HUES48 (cell line): ENCODE data around the gene NCOA3.

Experiments used
- H3K27ac ChIP-seq: one replicate; pipeline ENCODE4 v1.7.0; 2013; ENCODE audit warnings: low read depth, low read length, inconsistent platforms
- H3K27me3 ChIP-seq: 2 replicates; pipeline ENCODE4 v1.6.1; 2013; ENCODE audit warnings: mild to moderate bottlenecking, low read length; ENCODE audit not compliant: control insufficient read depth, insufficient read depth
- H3K36me3 ChIP-seq: 2 replicates; pipeline ENCODE4 v1.6.1; 2013; ENCODE audit warnings: low read length; ENCODE audit not compliant: control insufficient read depth, insufficient read depth
- H3K4me1 ChIP-seq: 2 replicates; pipeline ENCODE4 v1.6.1; 2013; ENCODE audit warnings: mild to moderate bottlenecking, low read length; ENCODE audit not compliant: control insufficient read depth, insufficient read depth
- H3K4me3 ChIP-seq: 2 replicates; pipeline ENCODE4 v1.5.1; 2013; ENCODE audit warnings: mild to moderate bottlenecking, low read depth, low read length
- H3K9ac ChIP-seq: 2 replicates; pipeline ENCODE4 v1.6.1; 2013; ENCODE audit warnings: mild to moderate bottlenecking, low read depth, low read length, moderate library complexity
- H3K9me3 ChIP-seq: 2 replicates; pipeline ENCODE4 v1.6.1; 2013; ENCODE audit warnings: low read length; ENCODE audit not compliant: control insufficient read depth, insufficient read depth

The NCOA3 gene

DNA sequence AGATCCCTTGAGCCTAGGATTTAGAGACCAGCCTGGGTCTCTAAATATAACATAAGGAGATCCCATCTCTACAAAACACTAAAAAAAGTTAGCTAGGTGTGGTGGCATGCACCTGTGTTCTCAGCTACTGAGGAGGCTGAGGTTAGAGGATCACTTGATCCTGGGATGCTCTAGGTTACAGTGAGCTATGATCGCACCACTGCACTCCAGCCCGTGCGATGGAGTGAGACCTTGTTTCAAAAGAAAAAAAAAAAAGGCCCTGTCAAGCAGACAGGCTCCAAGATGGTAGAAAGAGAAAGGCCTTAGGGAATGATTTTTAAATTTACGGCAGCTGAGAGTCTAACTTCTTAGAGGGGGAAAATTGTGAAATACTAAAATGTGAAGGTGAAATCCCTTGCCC lies 22.6 kb upstream of the NCOA3 start:
- Histone ChIP-seq H3K27me3 (no peaks in the 10 kb centered on the region), H3K27ac (no peak overlapping the region)

DNA sequence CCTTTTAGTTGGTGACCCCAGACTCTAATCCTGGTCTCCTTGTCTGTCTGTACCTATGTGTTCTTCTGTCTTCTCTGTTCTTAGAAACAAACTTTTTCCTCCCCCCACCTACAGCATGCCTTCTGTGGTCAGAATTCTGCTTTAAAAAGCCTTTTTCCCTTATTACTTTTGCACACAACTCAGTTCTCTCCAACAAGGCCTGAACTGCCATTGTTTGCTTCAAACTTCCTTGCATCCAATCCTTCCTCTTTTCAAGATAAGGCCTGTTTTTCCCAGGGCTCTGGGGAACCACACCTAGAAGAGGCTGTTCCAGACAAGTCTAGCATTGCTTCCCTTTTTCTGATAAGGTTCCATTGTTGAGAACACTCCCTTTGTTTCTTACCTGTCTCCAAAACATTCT lies 22.2 kb upstream of the NCOA3 start:
- Histone ChIP-seq H3K4me1 (no peaks in the 10 kb centered on the region), H3K9me3 (no peaks in the 10 kb centered on the region), H3K27me3 (no peaks in the 10 kb centered on the region), H3K4me3 (no peak overlapping the region), H3K27ac (no peak overlapping the region), H3K36me3 (no peaks in the 10 kb centered on the region), H3K9ac (no peak overlapping the region)

More for the DNA sequence above, 22.6 kb upstream of the NCOA3 start:
- no peaks in the 10 kb centered on the region for H3K4me1 ChIP-seq
- H3K4me3 ChIP-seq, result no peak overlapping the region
- no peaks in the 10 kb centered on the region for H3K9me3 ChIP-seq
- no peak overlapping the region for H3K9ac ChIP-seq
- no peaks in the 10 kb centered on the region for H3K36me3 ChIP-seq

DNA sequence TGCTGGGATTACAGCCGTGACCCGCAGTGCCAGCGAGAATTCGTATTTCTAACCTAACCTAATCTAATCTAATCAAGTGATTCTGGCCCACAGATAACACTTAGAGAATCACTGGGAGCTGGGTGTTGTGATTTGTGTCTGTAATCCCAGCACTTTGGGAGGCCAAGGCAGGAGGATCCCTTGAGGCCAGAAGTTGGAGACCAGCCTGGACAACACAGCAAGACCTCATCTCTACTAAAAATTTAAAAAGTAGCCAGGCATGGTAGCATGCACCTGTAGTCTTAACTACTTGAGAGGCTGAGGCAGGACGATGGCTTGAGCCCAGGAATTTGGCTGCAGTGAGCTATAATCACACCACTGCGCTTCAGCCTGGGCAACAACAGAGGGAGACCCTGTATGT lies 21.4 kb upstream of the NCOA3 start:
- no peak overlapping the region for H3K27ac ChIP-seq
- H3K27me3 ChIP-seq, result no peaks in the 10 kb centered on the region
- H3K9me3 ChIP-seq, result no peaks in the 10 kb centered on the region
- no peaks in the 10 kb centered on the region for H3K4me1 ChIP-seq
- no peak overlapping the region for H3K9ac ChIP-seq
- H3K4me3 ChIP-seq, result no peak overlapping the region
- no peaks in the 10 kb centered on the region for H3K36me3 ChIP-seq

DNA sequence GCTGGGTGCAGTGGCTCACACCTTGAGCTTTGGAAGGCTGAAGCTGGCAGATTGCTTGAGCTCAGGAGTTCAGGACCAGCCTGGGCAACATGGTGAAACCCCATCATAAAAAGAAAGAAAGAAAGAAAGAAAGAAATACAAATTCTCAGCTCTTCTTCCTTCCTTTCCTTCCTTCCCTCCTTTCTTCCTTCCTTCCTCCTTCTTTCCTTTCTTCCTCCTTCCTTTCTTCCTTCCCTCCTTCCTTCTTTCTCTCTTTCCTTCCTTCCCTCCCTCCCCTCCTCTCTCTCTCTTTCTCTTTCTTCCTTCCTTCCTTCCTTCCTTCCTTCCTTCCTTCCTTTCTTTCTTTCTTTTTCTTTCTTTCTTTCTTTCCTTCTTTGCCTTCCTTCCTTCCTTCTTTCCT lies 21.0 kb upstream of the NCOA3 start:
- Histone ChIP-seq H3K36me3 (no peaks in the 10 kb centered on the region), H3K4me3 (no peak overlapping the region), H3K27me3 (no peaks in the 10 kb centered on the region), H3K4me1 (no peaks in the 10 kb centered on the region), H3K9me3 (no peaks in the 10 kb centered on the region), H3K27ac (no peak overlapping the region), H3K9ac (no peak overlapping the region)

DNA sequence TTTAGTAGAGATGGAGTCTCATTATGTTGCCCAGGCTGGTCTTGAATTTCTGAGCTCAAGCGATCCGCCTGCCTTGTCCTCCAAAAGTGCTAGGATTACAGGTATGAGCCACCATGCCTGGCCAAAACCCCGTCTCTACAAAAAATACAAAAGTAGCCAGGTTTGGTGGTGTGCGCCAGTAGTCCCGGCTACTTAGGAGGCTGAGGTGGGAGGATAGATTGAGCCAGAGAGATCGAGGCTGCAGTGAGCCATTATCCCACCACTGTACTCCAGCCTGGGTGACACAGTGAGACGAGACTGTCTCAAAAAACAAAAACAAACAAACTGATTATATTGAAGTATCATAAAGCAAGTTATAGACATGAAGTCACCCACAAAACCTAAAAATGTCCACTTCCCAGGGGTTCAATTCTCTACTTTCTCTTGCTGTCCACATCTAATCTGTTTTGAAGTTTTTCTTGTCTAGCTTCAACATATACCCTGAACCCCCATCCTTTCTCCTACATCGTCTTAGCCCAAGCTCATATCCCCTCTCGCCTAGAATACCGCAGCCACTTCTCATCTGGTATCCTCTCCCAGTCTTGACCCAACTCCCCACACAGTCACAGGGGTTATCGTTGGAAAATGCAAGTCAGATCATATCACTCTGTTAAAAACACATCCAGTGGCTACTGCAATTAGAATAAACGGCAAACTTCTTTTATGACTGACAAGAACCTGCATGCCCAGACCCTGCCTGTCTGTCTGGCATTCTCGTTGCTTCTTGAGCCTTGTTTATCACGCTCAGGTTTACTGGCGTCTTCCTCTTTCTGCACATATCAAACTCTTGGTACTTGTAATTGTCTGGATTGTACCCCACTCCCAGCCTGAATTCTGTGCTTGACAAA lies 20.1 kb upstream of the NCOA3 start:
- H3K4me1 ChIP-seq, result no peaks in the 10 kb centered on the region
- no peak overlapping the region for H3K27ac ChIP-seq
- H3K36me3 ChIP-seq, result no peaks in the 10 kb centered on the region
- H3K9me3 ChIP-seq, result no peaks in the 10 kb centered on the region
- H3K27me3 ChIP-seq, result no peaks in the 10 kb centered on the region
- no peak overlapping the region for H3K9ac ChIP-seq
- no peak overlapping the region for H3K4me3 ChIP-seq

DNA sequence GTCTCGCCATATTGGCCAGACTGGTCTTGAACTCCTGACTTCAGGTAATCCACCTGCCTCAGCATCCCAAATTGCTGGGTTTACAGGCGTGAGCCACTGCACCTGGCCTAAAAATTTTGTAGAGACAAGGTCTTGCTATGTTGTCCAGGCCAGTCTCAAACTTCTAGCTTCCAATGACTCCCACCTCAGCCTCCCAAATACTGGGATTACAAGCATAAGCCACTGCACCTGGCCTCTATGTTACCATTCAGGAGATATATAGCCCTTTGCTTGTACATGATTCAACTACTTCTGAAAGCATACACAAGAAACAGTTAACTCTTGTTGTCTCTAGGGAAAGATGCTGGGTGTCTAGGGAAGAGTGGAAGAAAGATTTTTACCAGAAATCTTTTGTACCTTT lies 19.0 kb upstream of the NCOA3 start:
- H3K4me1 ChIP-seq, result no peaks in the 10 kb centered on the region
- H3K27ac ChIP-seq, result no peak overlapping the region

DNA sequence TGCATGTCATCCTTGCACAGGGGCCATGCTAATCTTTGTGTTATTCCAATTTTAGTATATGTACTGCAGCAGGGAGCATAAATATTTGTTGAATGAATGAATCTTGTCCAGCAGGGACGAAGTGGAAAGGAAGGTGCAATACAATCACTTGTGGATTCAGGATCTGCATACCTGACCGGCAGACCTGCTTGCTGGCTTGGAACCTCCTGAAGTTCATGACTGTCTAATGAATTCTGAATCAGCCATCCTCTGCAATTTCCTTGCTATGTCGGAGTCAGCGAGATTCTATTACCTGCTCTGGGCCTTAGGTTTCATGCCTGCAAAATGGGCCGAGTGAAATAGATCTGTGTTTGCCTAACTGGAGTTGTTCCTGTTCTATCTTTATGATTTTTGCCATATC lies 17.4 kb upstream of the NCOA3 start:
- Histone ChIP-seq H3K4me1 (no peaks in the 10 kb centered on the region), H3K9ac (no peak overlapping the region), H3K27me3 (no peaks in the 10 kb centered on the region), H3K4me3 (no peak overlapping the region), H3K9me3 (no peaks in the 10 kb centered on the region), H3K36me3 (no peaks in the 10 kb centered on the region), H3K27ac (no peak overlapping the region)

More for the DNA sequence above, 19.0 kb upstream of the NCOA3 start:
- H3K9me3 ChIP-seq, result no peaks in the 10 kb centered on the region
- no peaks in the 10 kb centered on the region for H3K36me3 ChIP-seq
- no peak overlapping the region for H3K9ac ChIP-seq
- H3K27me3 ChIP-seq, result no peaks in the 10 kb centered on the region
- no peak overlapping the region for H3K4me3 ChIP-seq

DNA sequence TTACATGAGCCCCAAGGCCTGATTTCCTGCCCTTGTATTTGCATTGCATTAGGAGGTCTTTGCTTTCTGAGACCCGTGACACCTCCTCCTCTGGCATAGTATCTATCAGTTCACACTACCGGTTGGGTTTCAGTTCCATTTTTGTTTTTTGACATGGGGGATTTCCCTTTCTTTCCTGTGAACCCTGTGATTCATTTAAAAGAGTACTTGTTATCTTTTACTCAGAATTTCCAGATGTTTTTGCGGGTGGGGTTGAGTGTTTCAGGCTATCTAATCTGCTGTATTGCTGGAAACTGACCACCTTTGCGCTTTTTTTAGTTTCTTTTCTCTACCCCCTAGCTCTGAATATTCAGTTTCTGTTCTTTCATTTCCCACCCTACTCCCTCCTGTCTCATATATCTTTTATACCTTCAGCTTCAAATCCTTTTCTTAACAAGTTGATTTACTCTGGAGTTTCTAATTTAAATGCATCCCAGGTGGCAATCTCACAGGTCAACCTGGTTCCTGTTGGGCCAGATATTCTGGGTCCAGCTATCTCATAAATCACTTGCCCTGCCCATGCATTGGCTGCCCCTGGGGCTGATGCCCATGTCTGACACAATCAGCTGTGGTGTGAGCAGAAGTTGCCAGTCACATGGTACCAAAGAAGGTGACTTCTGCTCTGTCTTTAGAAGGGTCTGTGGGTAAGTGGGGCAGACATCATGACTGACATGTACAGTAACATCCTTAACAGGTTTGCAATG lies 14.3 kb upstream of the NCOA3 start:
- H3K4me1 ChIP-seq, result no peaks in the 10 kb centered on the region
- H3K9ac ChIP-seq, result no peak overlapping the region
- no peaks in the 10 kb centered on the region for H3K9me3 ChIP-seq
- no peak overlapping the region for H3K27ac ChIP-seq
- no peaks in the 10 kb centered on the region for H3K27me3 ChIP-seq
- no peak overlapping the region for H3K4me3 ChIP-seq
- H3K36me3 ChIP-seq, result no peaks in the 10 kb centered on the region

DNA sequence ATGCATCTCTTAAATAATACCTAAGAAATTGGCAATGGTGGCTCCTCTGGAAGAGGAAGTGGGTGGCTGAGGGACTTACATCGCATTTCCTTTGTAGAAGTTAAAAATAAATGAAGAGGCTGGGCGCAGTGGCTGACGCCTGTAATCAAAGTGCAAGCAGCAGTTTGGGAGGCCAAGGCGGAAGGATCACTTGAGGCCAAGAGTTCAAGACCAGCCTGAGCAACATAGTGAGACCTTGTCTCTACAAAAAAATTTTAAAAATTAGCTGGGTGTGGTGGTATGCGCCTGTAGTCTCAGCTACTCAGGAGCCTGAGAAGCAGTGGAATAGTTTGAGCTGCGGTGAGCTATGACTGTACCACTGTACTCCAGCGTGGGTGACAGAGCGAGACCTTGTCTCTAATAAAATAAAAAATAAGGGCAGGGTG lies 12.2 kb upstream of the NCOA3 start:
- Histone ChIP-seq H3K9ac (no peak overlapping the region), H3K36me3 (no peaks in the 10 kb centered on the region), H3K9me3 (no peaks in the 10 kb centered on the region), H3K27ac (no peak overlapping the region), H3K4me1 (peaks cover 8% of the 10 kb centered on the region), H3K4me3 (no peak overlapping the region), H3K27me3 (no peaks in the 10 kb centered on the region)

DNA sequence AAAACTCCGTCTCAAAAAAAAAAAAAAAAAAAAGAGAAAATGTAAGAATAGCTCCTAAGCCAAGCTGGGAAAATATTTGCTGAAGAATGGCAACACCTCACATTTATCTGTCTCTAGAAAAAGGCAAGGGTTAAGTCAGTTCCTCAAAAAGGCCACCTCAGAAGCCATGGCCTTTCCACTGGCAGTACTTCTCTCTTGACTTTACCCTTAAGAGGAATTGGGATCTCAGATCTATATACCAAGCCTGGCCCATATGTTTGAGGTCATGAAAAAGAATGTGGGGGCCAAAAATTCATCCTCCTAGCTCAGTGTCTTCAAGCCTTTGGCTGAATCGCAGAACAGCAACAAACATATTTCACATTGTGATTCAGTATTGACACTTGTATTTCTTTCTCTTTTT lies 10.9 kb upstream of the NCOA3 start:
- H3K27me3 ChIP-seq, result no peaks in the 10 kb centered on the region
- no peak overlapping the region for H3K9ac ChIP-seq
- H3K4me3 ChIP-seq, result no peak overlapping the region
- H3K27ac ChIP-seq, result no peak overlapping the region
- H3K9me3 ChIP-seq, result no peaks in the 10 kb centered on the region
- H3K36me3 ChIP-seq, result no peaks in the 10 kb centered on the region
- peaks cover 8% of the 10 kb centered on the region for H3K4me1 ChIP-seq

DNA sequence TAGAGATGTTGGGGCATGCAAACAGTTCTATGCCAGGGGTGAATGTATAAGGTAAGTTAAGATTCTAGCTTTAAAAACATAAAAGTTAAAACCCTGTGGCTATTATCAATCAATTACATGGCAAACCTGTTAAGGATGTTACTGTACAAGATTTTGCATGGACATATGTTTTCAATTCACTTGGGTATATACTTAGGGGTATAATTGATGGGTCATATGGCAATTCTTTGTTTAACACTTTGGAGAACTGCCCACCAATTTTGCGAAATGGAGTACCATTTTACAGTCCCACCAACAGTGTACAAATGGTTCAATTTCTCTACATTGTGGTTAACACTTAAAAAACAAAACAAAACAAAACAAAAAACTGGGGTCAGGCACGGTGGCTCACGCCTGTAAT lies 9.4 kb upstream of the NCOA3 start:
- Histone ChIP-seq H3K4me1 (peaks cover 8% of the 10 kb centered on the region), H3K27me3 (no peaks in the 10 kb centered on the region), H3K9ac (no peak overlapping the region), H3K36me3 (no peaks in the 10 kb centered on the region), H3K4me3 (no peak overlapping the region), H3K9me3 (no peaks in the 10 kb centered on the region), H3K27ac (no peak overlapping the region)
